ENCODE measurements around the gene THSD4.
A peak's percentile ranks its signal among the peaks of the same experiment; 100 is the strongest.

Gene THSD4

DNA sequence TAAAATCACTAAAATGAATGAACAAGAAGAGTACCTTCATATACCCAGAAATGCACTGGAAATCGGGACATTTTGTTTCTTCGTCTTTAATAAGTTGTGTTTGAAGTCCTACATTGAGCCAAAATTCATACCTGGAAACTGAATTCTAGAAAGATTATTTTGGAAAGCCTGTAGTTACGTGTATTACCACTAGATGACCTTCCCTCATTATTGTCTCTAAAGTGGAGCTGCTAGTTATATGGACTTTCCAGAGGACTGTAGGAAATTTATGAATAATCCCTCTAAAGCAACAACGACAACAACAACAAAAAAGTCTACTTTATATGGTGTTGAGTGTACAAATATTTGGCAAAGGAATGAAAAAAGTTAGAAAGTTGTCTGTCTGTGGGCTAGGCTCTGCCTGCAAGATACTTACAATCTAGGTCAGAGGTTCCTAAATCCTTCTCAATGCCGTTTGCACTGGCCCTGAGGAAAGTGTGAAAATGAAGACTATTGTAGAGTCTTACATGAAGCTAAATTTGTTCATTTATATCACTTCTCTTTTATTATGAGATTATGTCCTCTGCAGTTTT, 460.3 kb downstream of the THSD4 start:
- Histone ChIP-seq H3K9me3 (ENCODE audit: control insufficient read depth, insufficient read depth, low read length) (no peaks in the 10 kb centered on the region), H3K27me3 (ENCODE audit: control insufficient read depth, low read length) (peaks cover 3% of the 10 kb centered on the region; the same call in 1 of the 2 replicates)
- no peak for TF ChIP-seq EZH2phosphoT487 (IDR thresholded peaks at IDR 0.05; ENCODE audit: borderline replicate concordance, low read length)
- TF ChIP-seq, protein P1, sequence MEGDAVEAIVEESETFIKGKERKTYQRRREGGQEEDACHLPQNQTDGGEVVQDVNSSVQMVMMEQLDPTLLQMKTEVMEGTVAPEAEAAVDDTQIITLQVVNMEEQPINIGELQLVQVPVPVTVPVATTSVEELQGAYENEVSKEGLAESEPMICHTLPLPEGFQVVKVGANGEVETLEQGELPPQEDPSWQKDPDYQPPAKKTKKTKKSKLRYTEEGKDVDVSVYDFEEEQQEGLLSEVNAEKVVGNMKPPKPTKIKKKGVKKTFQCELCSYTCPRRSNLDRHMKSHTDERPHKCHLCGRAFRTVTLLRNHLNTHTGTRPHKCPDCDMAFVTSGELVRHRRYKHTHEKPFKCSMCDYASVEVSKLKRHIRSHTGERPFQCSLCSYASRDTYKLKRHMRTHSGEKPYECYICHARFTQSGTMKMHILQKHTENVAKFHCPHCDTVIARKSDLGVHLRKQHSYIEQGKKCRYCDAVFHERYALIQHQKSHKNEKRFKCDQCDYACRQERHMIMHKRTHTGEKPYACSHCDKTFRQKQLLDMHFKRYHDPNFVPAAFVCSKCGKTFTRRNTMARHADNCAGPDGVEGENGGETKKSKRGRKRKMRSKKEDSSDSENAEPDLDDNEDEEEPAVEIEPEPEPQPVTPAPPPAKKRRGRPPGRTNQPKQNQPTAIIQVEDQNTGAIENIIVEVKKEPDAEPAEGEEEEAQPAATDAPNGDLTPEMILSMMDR (IDR thresholded peaks at IDR 0.05; ENCODE audit: low read depth, low read length, poor library complexity, severe bottlenecking) = peak; percentile 50

DNA sequence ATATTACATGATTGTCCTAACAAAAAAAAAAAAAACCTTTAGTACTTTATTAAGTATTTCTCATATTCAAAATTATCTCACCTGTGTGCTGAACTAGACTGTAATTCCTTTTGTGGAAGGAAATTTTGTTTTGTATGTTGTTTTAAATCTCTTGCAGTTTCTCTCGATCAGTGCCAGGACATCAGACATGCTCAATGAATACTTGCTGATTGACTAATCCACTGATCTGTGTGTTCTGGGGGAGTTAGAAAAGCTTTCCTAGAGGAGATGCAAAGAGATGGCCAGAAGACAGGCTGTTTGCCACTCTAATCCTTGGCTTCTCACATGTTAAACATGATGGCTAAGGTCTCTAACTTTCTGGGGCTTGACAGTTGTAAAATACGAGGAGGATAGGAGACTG, 461.8 kb downstream of the THSD4 start:
- no peaks in the 10 kb centered on the region for H3K36me3 ChIP-seq (ENCODE audit: control insufficient read depth, low read length)
- no peaks in the 10 kb centered on the region for H3K9me3 ChIP-seq (ENCODE audit: control insufficient read depth, insufficient read depth, low read length)
- H3F3A ChIP-seq (ENCODE audit: control insufficient read depth, insufficient read depth) = no peaks in the 10 kb centered on the region

More for the DNA sequence above, 460.3 kb downstream of the THSD4 start:
- H3K4me3 ChIP-seq (ENCODE audit: low read length) = no peak overlapping the region
- H4K20me1 ChIP-seq (ENCODE audit: control insufficient read depth, insufficient read depth, low read depth, low read length) = no peaks in the 10 kb centered on the region
- no peak overlapping the region for H3K4me2 ChIP-seq (ENCODE audit: low read length)
- H3K27ac ChIP-seq (ENCODE audit: low read depth, low read length) = no peak overlapping the region
- no peaks in the 10 kb centered on the region for H3F3A ChIP-seq (ENCODE audit: control insufficient read depth, insufficient read depth)
- H3K36me3 ChIP-seq (ENCODE audit: control insufficient read depth, low read length) = no peaks in the 10 kb centered on the region
- H3K79me2 ChIP-seq (ENCODE audit: control insufficient read depth, low read length) = no peaks in the 10 kb centered on the region
- H3K9me2 ChIP-seq (replicated peaks; ENCODE audit: control insufficient read depth, low read length) = no peaks in the 10 kb centered on the region
- no peaks in the 10 kb centered on the region for H3K4me1 ChIP-seq (ENCODE audit: control insufficient read depth, low read length)

DNA sequence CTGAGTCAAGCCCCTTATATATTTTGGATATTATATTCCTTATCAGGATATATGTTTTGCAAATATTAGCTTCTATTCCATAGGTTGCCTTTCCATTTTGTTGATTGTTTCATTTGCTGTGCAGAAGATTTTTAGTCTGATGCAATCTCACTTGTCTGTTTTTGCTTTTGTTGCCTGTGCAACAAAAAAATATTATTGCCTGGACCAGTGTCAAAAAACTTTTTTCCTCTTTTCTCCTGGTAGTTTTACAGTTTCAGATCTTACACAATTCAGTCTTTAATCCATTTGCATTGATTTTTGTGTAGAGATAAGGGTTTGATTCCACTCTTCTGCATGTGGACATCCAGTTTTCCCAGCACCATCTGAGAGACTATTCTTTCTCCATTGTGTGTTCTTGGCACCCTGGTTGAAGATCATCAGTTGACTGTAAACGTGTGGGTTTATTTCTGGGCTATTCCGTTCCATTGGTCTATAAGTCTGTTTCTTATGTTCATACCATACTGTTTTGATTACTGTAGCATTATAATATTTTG, 466.2 kb downstream of the THSD4 start:
- Histone ChIP-seq H3K36me3 (ENCODE audit: control insufficient read depth, low read length) (no peaks in the 10 kb centered on the region), H3K4me2 (ENCODE audit: low read length) (no peak overlapping the region), H3K4me3 (ENCODE audit: low read length) (no peak overlapping the region), H3K9me2 (replicated peaks; ENCODE audit: control insufficient read depth, low read length) (no peaks in the 10 kb centered on the region; the same call in 1 of the 2 replicates), H3K27me3 (ENCODE audit: control insufficient read depth, low read length) (peaks cover 8% of the 10 kb centered on the region; the same call in 1 of the 2 replicates), H3K9me3 (ENCODE audit: control insufficient read depth, insufficient read depth, low read length) (peaks cover 3% of the 10 kb centered on the region; the same call in 1 of the 2 replicates), H3F3A (ENCODE audit: control insufficient read depth, insufficient read depth) (no peaks in the 10 kb centered on the region), H3K4me1 (ENCODE audit: control insufficient read depth, low read length) (no peaks in the 10 kb centered on the region), H3K27ac (ENCODE audit: low read depth, low read length) (no peak overlapping the region), H4K20me1 (ENCODE audit: control insufficient read depth, insufficient read depth, low read depth, low read length) (no peaks in the 10 kb centered on the region), H3K79me2 (ENCODE audit: control insufficient read depth, low read length) (no peaks in the 10 kb centered on the region)
- TF ChIP-seq, protein P1 (IDR thresholded peaks at IDR 0.05; ENCODE audit: low read depth, low read length, poor library complexity, severe bottlenecking) = no peak
- TF ChIP-seq EZH2phosphoT487 (IDR thresholded peaks at IDR 0.05; ENCODE audit: borderline replicate concordance, low read length) = no peak

More for the DNA sequence above, 461.8 kb downstream of the THSD4 start:
- Histone ChIP-seq H3K9me2 (replicated peaks; ENCODE audit: control insufficient read depth, low read length) (no peaks in the 10 kb centered on the region), H3K4me3 (ENCODE audit: low read length) (no peak overlapping the region), H3K79me2 (ENCODE audit: control insufficient read depth, low read length) (no peaks in the 10 kb centered on the region), H3K27ac (ENCODE audit: low read depth, low read length) (no peak overlapping the region), H4K20me1 (ENCODE audit: control insufficient read depth, insufficient read depth, low read depth, low read length) (no peaks in the 10 kb centered on the region), H3K27me3 (ENCODE audit: control insufficient read depth, low read length) (peaks cover 9% of the 10 kb centered on the region), H3K4me2 (ENCODE audit: low read length) (no peak overlapping the region), H3K4me1 (ENCODE audit: control insufficient read depth, low read length) (no peaks in the 10 kb centered on the region)
- TF ChIP-seq, protein P1 (IDR thresholded peaks at IDR 0.05; ENCODE audit: low read depth, low read length, poor library complexity, severe bottlenecking) = no peak
- no peak for TF ChIP-seq EZH2phosphoT487 (IDR thresholded peaks at IDR 0.05; ENCODE audit: borderline replicate concordance, low read length)
